ENCODE data around the gene AKAP13.

AKAP13 gene

GRCh38 chr15:85496551-85497171 lies 116.3 kb downstream of the AKAP13 start:
- DNase-seq (ENCODE audit: low read depth in 2 of 2), result no peak

DNA sequence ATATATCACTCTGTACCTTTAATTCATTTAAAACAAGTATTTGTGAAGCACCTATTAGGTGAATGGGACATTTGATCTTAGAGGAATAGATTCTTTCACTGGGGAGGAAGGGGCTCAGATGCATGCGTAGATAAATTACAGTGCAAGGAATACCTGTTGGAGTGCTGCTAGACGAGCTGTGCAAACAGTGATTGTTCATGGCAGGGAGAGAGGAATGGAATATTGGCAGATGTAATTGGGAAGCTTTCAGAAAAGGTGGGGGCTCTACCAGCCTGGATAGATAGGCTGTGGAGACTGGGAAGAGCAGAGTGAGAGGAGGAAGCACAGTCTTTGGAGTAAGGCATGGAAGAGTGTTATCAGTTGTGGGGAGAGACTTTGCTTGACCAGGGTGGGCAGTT lies 116.8 kb downstream of the AKAP13 start:
- no peak for DNase-seq (ENCODE audit: low read depth in 2 of 2)

DNA sequence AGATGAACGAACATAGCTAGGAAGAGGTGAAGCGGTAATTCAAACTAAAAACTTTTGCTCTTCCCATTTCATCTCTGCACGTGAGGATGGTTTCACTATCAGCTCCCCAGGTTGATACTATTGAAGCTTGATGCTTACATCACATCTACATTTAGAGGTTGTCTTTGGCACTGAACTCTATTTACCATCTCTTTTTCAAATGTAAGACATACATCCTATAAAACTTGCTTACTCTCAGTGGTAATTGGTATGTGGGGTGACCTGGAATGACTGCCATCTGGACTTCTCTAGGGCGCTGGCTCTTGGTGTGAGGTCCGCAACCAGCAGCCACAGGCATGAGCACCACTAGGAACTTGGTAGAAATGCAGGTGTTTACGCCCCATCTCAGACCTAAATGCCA lies 118.1 kb downstream of the AKAP13 start:
- no peak for DNase-seq (ENCODE audit: low read depth in 2 of 2)

DNA sequence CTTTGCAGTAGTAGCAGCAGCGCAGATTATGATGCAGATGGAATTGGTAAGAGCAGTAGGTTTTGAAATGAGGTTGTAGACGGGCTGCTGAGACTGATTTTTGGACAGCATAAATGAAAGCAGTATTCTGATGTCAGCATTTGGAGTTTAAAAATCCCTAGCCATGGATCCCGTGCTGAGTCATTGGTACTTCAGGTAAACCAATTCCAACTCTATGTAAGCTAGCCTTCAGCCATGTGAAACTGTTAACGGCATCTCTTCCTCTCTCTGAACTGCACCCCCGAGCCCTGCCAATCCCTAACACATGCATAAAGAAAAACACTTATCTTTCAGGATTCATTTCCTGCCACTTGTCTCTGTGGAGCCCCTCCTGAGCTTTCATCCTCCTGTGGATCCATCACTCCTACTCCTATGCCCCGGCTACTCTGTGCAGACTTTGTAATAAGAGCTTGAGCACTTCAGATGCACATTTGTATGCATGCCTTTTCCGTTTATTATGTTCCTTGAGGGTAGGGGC lies 119.0 kb downstream of the AKAP13 start:
- DNase-seq (ENCODE audit: low read depth in 2 of 2), result no peak

DNA sequence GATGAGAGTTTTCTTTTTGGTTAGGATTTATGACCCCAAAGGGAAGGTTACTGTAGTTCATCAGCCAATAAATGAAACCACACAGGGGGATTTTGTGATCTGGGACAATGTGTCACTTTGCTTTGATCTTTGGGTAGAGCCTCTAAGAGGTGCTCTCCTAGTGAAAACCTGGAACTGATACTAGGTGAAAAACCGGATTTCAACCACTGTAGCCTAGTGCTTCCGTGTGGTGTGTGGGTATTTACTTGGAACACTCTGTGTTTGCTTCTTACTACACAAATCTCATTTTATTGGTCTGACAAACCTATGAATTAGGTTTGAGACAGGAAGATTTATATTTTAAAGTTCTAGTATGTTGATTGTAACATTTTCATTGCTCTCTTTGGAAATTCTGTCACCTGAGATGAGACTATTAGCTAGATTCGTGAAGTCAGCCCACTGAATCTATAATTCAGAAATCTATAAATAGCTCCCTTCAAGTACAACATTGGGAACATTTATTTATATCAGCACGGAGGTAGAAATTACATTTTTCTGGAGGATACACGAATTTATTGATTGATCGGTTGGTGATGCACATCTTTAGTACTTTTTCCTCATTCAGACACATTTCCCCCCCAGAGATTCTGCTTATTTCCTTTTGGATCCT lies 119.8 kb downstream of the AKAP13 start:
- no peak for DNase-seq (ENCODE audit: low read depth in 2 of 2)

- no peak for DNase-seq (ENCODE audit: low read depth in 2 of 2)
These were observed 120.3 kb downstream of the AKAP13 start for GRCh38 chr15:85500729-85501128.

GRCh38 chr15:85501574-85501973 lies 121.2 kb downstream of the AKAP13 start:
- DNase-seq (ENCODE audit: low read depth in 2 of 2), result no peak

DNA sequence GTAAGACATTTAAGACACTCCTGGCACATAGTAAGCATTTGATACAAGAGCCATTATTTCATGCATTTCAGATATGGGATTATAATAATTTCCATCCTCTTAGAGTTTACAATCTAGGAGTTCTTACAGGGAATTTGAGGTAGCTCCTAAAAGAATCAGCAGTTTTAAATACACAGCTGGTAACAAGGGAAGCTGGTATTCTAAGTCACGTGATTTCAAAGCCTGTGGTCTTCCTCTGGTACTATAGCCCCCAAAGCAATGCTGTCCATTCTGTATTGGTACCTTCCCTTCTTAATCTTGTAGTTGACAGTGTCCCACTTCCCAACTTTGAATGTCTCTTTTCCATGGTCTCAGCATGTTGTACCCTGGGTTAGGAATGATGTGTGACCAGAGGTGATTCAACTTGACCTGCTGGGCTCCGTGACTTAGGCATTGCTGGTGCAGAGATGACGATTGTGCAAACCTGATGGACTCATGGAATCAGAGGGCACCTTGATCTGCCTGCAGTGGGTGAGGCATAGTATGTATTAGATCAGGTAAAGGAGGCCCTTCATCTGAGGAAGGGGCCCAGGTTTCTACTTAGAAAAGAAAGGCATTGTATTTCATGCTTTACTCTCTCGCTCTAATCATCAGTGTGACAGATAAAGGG lies 122.9 kb downstream of the AKAP13 start:
- no peak for DNase-seq (ENCODE audit: low read depth in 2 of 2)

DNA sequence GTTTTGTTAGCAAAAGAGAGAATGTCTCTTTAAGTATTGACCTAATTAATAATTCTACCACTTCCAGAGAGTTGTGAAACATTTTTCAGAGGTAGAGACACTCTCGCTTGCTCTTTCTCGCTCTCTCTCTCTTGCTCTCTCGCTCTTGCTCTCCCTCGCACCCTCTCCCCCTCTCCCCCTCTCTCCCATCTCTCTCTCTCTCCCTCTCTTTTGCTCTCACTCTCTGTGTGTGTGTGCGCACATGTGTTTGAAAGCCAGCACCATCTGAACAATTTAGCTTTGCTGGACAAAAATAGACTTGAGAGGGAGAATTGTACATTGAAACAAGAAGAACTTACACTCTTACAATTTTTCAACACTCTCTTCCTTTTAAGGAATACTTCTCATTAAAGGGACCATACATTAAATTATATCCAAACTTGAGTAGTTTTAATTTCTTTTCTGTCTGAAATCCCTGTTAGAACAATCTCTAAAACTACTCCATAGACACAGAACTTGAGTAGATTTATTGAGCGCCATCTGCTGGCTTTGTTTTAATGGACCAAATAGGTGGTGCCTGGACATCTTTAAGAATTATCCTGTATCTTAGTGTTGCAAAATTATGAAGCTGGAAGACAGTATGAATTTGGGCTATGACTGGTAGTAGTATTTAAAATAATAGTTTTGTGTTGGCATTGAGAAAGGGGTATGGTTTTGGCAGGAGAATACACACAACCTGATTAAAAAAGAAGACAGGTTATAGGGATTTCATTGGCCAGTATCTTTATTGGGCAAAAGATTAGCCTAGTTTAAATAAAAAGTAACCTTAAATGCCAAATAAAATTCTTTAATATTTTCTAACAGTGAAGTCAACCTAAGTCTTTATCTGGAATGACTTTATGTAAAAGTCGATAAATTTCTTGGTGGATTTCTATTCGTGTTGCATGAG lies 124.6 kb downstream of the AKAP13 start:
- DNase-seq (ENCODE audit: low read depth in 2 of 2), result no peak

DNA sequence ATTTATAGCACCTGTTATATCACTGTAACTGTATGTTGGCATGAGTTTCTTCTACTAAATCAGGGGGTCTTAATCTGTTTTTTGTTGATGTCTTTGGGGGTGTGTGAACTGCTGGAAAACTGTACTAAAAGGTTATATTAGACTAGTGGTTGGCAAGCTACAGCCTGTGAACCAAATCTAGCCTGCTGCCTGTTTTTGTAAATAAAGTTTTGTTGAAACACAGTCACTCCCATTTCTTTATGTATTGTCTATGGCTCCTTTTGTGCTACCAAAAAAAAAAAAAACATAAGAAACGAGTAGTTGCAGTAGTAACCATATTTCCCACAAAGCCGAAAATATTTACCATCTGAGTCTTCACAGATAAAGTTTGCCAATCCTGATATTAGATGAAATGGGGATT lies 126.7 kb downstream of the AKAP13 start:
- no peak for DNase-seq (ENCODE audit: low read depth in 2 of 2)

GRCh38 chr15:85509973-85510372 lies 129.6 kb downstream of the AKAP13 start:
- no peak for DNase-seq (ENCODE audit: low read depth in 2 of 2)

DNA sequence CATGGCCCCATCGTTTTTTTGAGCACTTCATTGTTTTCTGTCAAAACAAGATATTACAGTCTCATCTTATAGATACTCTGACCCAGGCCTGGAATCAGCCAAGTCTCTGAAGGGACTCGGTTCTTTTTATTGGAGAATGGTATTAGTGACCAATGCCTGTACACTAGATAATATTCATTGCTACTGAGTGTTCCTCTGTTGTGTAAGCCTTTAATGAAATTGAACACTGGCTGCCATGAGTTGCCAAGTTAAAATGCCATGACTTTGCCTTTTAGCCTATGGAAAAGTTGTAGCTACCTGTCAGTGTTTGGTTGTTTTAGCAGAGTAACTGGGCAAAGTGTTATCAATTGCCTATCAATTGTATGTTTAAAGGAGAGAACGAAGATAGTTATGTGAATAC lies 134.0 kb downstream of the AKAP13 start:
- DNase-seq (ENCODE audit: low read depth in 2 of 2), result no peak

DNA sequence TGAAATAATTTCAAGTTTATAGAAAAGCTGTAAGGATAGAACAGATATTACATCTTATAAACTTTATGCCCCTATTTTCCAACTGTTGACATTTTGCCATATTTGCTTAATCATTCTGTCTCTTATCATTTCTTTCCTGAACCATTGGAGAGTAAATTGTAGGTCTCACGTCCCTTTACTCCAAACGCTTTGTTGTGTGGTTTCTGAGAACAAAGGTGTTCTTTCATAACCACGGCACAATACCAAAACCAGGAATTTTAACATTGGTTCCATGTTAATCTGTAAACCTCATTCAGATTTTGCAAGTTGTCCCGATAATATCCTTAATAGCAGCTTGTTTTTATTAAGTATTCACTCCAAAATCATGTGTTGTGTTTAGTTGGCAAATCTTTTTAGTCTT lies 134.8 kb downstream of the AKAP13 start:
- DNase-seq (ENCODE audit: low read depth in 2 of 2), result no peak

DNA sequence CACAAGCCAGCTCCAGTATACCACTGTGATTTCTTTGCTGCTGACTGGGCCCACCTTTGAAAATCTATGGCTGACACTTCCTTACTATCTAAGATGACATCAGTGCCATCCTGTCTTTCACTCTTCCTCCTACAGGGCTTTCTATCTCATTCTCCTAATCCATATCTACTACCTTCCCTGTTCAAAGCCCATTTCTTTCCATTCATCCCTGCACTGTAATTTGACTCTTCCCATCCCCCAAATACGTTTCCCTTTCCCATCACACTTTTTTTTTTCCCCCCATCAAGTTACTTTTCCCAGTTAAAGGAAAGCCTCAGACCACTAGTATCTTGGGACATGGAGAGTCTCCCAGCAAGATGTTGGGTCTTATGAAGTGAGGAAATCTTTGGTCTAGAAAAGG lies 136.7 kb downstream of the AKAP13 start:
- no peak for DNase-seq (ENCODE audit: low read depth in 2 of 2)

- DNase-seq (ENCODE audit: low read depth in 2 of 2), result no peak
These were observed 138.8 kb downstream of the AKAP13 start for GRCh38 chr15:85518979-85519761.

- no peak for DNase-seq (ENCODE audit: low read depth in 2 of 2)
These were observed 140.2 kb downstream of the AKAP13 start for GRCh38 chr15:85520650-85521049.

- DNase-seq (ENCODE audit: low read depth in 2 of 2), result no peak
These were observed 143.1 kb downstream of the AKAP13 start for GRCh38 chr15:85523530-85523929.

- no peak for DNase-seq (ENCODE audit: low read depth in 2 of 2)
These were observed 145.4 kb downstream of the AKAP13 start for GRCh38 chr15:85525755-85526154.

GRCh38 chr15:85527895-85528294 lies 147.5 kb downstream of the AKAP13 start:
- DNase-seq (ENCODE audit: low read depth in 2 of 2), result no peak

- DNase-seq (ENCODE audit: low read depth in 2 of 2), result no peak
These were observed 149.7 kb downstream of the AKAP13 start for GRCh38 chr15:85530079-85530478.

DNA sequence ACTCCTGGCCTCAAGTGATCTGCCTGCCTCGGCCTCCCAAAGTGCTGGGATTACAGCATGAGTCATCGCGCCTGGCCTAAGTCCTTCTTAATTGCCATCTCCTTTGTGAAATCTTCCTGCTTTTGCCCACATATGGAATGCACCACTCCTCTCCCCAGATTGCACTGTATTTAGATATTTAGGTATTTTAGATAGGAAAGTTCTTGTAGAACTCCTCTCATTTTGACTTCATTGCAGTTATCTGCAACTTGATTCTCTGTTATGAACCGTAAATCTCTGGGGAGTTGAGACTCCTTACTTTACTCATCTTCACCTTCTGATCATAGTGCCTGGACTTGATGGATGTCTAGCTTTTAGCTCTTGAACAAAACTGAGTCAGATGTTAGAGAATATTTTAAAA lies 150.7 kb downstream of the AKAP13 start:
- no peak for DNase-seq (ENCODE audit: low read depth in 2 of 2)

Measured in stimulated activated CD8-positive, alpha-beta memory T cell treated with anti-CD3 and anti-CD28 coated beads, Interleukin-2, amount 100 ng/mL, for 48 hours (primary cell).